OCI-LY1 (cell line): Measurements from ENCODE around the gene FOXF1.

Source experiments
- EZH2 ChIP-seq: fragments of 200-600 bp; sonication (generic), shearing (Covaris generic); IDR thresholded peaks from 2 replicates; pipeline ENCODE4 v1.8.0; 2017; ENCODE audit warnings: borderline replicate concordance, mixed run types, mild to moderate bottlenecking, antibody characterized with exemption, low read length, moderate library complexity, mixed read lengths
- TF ChIP-seq, protein P1 (sequence below): fragments of 200-600 bp; sonication (generic), shearing (Covaris generic); IDR thresholded peaks from 2 replicates; pipeline ENCODE4 v1.5.1; 2017; ENCODE audit warnings: mild to moderate bottlenecking, antibody characterized with exemption, low read length, moderate library complexity, mixed read lengths

DNA sequence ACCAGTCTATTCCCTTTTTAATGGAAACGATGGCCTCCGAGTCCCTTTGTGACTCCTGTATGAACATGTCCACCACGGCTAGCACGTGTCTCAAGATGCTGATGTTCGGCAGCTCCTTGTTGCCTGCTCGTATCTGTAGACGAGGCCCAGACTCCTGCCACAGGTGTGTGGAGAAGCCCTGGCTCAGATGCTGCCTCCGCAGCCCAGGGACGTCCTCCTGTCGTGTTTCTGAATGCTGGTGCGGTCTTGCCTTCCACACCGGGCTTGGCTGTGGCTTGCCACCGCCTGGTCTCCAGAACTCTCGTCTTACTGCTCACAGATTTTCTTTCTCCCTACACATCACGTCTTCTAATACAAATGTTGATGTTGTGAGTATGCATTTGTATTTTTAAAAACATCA, 17.0 kb downstream of the FOXF1 start:
- TF ChIP-seq, protein P1, sequence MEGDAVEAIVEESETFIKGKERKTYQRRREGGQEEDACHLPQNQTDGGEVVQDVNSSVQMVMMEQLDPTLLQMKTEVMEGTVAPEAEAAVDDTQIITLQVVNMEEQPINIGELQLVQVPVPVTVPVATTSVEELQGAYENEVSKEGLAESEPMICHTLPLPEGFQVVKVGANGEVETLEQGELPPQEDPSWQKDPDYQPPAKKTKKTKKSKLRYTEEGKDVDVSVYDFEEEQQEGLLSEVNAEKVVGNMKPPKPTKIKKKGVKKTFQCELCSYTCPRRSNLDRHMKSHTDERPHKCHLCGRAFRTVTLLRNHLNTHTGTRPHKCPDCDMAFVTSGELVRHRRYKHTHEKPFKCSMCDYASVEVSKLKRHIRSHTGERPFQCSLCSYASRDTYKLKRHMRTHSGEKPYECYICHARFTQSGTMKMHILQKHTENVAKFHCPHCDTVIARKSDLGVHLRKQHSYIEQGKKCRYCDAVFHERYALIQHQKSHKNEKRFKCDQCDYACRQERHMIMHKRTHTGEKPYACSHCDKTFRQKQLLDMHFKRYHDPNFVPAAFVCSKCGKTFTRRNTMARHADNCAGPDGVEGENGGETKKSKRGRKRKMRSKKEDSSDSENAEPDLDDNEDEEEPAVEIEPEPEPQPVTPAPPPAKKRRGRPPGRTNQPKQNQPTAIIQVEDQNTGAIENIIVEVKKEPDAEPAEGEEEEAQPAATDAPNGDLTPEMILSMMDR: no peak
- TF ChIP-seq EZH2: no peak
